GM12892 (cell line): ENCODE measurements around the gene SNAPC2.

ENCODE experiments used
- DNase-seq: peaks from one replicate; pipeline ENCODE4 v3.0.0; 2011; ENCODE audit not compliant: insufficient read length
- FAIRE-seq: peaks from 2 replicates; lab custom pipeline; 2011; peaks lifted over from hg19 to GRCh38; lab: Jason Lieb, UNC
- POLR2A ChIP-seq: IDR thresholded peaks from 2 replicates; pipeline ENCODE4 v1.6.1; 2011; ENCODE audit warnings: low read depth, low read length, control low read depth
- POLR2AphosphoS5 ChIP-seq: IDR thresholded peaks from 2 replicates; pipeline ENCODE4 v1.6.1; 2011; ENCODE audit warnings: low read depth, low read length, control low read depth
- TAF1 ChIP-seq: IDR thresholded peaks from 2 replicates; pipeline ENCODE4 v1.6.1; 2011; ENCODE audit warnings: low read depth, mild to moderate bottlenecking, control low read depth, low read length, borderline replicate concordance

SNAPC2 gene

DNA sequence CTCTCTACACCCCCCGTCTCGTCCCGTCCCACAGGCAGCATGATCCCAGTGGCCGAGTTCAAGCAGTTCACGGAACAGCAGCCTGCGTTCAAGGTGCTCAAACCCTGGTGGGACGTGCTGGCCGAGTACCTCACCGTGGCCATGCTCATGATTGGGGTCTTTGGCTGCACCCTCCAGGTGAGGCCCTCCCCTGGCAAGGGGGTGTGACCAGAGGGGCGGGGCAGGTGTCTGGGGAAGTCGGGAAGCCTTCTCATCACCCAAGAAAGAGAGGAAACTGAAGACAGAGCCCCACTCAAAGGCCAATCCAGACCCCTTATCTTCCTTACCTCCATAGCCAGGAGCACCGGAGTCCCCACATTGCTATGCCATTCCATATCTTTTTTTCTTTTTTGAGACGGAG lies 24.6 kb upstream of the SNAPC2 start:
- DNase-seq (no peak), FAIRE-seq (no peak)
- no peak for TF ChIP-seq TAF1
- no peak for TF ChIP-seq POLR2AphosphoS5
- TF ChIP-seq POLR2A = no peak

GRCh38 chr19:7897292-7897691 lies 22.8 kb upstream of the SNAPC2 start:
- TF ChIP-seq POLR2A = no peak
- no peak for TF ChIP-seq TAF1
- TF ChIP-seq POLR2AphosphoS5 = no peak
- FAIRE-seq = no peak
- DNase-seq = no peak

- FAIRE-seq (no peak), DNase-seq (no peak)
- TF ChIP-seq TAF1 (no peak), POLR2A (no peak), POLR2AphosphoS5 (no peak)
These were observed 21.2 kb upstream of the SNAPC2 start for GRCh38 chr19:7898967-7899366.

DNA sequence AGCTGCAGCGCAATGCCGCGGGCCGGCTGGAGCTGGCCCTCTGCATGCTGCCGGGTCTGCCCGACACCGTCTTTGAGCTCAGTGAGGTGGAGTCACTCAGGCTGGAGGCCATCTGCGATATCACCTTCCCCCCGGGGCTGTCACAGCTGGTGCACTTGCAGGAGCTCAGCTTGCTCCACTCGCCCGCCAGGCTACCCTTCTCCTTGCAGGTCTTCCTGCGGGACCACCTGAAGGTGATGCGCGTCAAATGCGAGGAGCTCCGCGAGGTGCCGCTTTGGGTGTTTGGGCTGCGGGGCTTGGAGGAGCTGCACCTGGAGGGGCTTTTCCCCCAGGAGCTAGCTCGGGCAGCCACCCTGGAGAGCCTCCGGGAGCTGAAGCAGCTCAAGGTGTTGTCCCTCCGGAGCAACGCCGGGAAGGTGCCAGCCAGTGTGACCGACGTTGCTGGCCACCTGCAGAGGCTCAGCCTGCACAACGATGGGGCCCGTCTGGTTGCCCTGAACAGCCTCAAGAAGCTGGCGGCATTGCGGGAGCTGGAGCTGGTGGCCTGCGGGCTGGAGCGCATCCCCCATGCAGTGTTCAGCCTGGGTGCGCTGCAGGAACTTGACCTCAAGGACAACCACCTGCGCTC lies 20.3 kb upstream of the SNAPC2 start:
- DNase-seq (no peak), FAIRE-seq (no peak)
- no peak for TF ChIP-seq TAF1
- TF ChIP-seq POLR2AphosphoS5 = no peak
- no peak for TF ChIP-seq POLR2A

DNA sequence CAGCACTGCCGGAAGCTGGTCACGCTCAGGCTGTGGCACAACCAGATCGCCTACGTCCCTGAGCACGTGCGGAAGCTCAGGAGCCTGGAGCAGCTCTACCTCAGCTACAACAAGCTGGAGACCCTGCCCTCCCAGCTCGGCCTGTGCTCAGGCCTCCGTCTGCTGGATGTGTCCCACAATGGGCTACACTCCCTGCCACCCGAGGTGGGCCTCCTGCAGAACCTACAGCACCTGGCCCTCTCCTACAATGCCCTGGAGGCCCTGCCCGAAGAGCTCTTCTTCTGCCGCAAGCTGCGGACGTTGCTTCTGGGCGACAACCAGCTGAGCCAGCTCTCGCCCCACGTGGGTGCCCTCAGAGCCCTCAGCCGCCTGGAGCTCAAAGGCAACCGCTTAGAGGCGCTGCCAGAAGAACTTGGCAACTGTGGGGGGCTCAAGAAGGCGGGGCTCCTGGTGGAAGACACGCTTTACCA lies 19.7 kb upstream of the SNAPC2 start:
- FAIRE-seq (no peak), DNase-seq (no peak)
- TF ChIP-seq POLR2AphosphoS5 (no peak), POLR2A (no peak), TAF1 (no peak)

- TF ChIP-seq POLR2A (no peak), TAF1 (no peak), POLR2AphosphoS5 (no peak)
- FAIRE-seq (no peak), DNase-seq (no peak)
These were observed 19.2 kb upstream of the SNAPC2 start for GRCh38 chr19:7900931-7901330.

DNA sequence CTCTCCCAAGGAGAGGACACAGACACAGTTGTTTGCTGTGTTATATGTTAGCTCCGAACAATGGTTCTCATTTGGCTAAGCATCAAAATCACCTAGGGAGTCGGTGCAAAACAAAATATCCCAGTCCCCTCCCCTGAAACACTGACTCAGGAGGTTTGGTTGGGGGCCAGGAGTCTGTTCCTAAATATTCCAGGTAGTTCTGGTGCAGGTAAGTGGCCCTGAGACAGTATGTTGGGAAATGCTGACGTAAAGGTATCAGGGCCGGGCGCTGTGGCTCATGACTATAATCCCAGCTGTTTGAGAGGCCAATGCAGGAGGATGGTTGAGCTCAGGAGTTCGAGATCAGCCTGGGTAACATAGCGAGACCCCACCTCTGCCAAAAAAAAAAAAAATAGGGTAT lies 18.8 kb upstream of the SNAPC2 start:
- no peak for DNase-seq
- TF ChIP-seq POLR2A = no peak

DNA sequence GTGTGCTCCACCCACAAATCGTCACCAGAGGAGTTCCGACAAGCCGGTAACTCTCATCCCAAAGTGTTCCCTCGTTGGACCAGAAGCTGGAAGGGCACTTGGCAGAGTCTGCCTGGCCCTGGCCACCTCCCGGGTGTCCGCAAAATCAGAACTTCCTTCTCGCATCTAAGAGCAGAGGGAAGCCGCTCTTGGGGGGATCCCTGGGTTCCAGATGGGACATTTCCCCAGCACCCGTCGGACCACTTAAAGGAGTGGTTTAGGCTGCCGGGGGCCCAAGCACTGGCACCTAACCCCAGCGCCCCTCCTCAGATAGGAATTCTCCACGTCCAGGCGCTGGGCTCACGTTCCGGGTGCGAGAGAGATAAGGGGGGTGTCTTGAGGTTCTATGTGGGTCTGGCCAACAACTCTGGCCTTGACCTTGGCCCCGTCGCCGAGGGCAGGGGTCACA lies 17.3 kb upstream of the SNAPC2 start:
- FAIRE-seq = no peak
- TF ChIP-seq POLR2A (no peak), POLR2AphosphoS5 (no peak), TAF1 (no peak)
- DNase-seq = no peak

More for the DNA sequence above, 18.8 kb upstream of the SNAPC2 start:
- FAIRE-seq = no peak

DNA sequence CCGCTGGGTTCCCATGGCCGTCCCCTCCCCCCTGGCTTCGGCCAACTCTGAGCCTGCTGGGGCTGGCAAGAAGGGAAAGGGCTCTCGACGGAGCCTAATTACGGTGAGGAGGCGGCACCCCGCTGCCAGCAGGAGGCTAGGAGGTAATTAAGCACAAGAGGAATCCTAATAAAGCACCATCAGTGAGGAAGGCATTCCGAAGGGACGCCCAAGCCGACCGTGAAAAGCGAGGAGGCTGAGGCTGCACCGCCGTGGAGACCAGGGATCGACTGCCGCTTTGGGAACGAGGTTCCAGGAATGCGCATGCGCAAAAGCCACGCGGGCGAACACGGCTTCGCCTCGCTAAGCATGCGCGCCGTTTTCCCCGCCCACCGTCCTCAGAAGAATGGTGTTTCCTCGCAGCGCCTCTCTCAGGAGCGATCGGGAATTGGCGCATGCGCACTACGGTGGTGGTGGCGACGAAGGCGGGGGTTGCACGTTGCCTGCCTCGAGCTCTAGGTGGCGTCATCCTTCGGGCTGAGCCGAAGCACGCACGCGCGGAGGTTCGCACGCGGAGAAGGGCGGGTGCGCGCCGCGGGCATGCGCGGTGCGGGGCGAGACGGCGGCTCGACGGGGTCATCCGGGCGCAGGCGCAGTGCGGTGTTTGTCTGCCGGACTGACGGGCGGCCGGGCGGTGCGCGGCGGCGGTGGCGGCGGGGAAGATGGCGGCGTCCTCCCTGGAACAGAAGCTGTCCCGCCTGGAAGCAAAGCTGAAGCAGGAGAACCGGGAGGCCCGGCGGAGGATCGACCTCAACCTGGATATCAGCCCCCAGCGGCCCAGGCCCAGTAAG lies 16.7 kb upstream of the SNAPC2 start, which contains the start of gene MAP2K7:
Gene MAP2K7 (plus strand): TSS at position 634 of the 830 bp plus-strand sequence. CDS start 68 bp downstream, at position 702.
- TF ChIP-seq TAF1 = peak; percentile 55
- peak; percentile 87 for TF ChIP-seq POLR2AphosphoS5
- TF ChIP-seq POLR2A = peak; percentile 86
- peak; percentile 100 for FAIRE-seq
- DNase-seq = peak; percentile 98

- FAIRE-seq = peak; percentile 65
These were observed 15.8 kb upstream of the SNAPC2 start for GRCh38 chr19:7904074-7905020.

DNA sequence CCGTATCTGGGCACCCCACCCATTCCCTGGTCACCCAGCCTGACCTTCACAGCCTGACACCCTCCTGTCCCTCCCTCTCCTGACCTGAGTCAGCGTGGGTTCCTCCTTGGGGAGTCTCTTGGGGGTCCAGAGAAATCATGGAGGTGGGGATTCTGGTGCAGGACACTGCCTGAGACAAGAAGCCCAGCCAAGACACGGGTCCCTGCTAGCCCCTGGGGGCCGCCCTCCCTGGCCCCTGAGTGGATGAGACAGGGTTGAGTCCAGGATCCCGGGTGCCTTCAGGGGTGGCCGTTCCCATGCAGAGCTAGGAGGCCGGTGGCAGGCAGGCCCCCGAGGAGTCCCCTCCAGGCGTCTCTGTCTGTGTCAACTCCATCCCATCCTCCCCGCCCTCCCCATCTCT lies 14.9 kb upstream of the SNAPC2 start:
- FAIRE-seq (no peak), DNase-seq (no peak)
- TF ChIP-seq TAF1 (no peak), POLR2A (no peak)

More at GRCh38 chr19:7904074-7905020, 15.8 kb upstream of the SNAPC2 start:
- DNase-seq = peak; percentile 75
- no peak for TF ChIP-seq POLR2A
- no peak for TF ChIP-seq TAF1
- no peak for TF ChIP-seq POLR2AphosphoS5
